GM19239 (cell line): ENCODE results near the gene CMTM8.

ENCODE experiments used
- DNase-seq: peaks from one replicate; pipeline ENCODE4 v3.0.0; 2011; ENCODE audit warnings: low spot score; ENCODE audit not compliant: insufficient read length
- FAIRE-seq: peaks from 2 replicates; lab custom pipeline; 2011; peaks lifted over from hg19 to GRCh38; lab: Jason Lieb, UNC

CMTM8 gene

GRCh38 chr3:32323604-32324003, 85.1 kb downstream of the CMTM8 start:
- FAIRE-seq = no peak

GRCh38 chr3:32325201-32325600, 86.7 kb downstream of the CMTM8 start:
- DNase-seq = no peak
- no peak for FAIRE-seq

More at GRCh38 chr3:32323604-32324003, 85.1 kb downstream of the CMTM8 start:
- no peak for DNase-seq

DNA sequence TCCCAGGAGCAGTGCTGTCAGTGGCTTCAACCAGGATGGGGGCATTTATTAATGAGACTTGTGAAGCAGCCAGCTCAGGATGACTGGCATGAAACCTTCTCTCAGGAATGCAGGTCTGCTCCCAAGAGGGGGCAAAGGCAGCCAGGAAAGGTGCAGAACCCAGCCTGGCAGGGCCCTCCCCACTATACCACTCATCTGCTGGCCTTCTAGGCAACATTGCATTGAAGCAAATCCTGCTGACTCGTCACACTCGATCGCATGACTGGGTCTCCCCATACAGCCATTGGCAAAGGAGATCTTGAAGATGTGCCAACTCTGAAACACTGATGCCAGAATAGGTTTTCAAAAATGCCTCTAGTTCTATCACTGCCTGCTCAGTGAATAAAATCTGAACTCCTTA, 87.4 kb downstream of the CMTM8 start:
- no peak for FAIRE-seq
- DNase-seq = no peak

DNA sequence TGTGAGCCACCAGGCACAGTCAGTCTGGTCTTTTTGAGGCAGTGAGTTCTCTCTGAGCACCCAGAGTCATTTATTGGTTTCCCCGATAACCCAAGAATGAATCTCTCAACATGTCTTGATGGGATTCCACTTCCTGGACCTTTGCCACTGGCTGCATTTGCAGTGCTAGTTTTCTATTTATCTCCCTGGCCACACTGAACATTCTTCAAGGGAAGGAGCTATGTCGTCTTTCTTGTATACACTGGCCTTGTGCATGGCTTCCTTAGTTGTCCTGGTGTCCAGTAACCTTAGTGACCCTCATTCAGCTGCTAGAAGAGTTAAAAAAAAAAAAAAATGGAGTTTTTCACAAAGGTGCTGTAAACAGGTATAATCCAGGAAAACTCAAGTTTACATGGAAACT, 88.3 kb downstream of the CMTM8 start:
- no peak for DNase-seq
- FAIRE-seq = no peak

DNA sequence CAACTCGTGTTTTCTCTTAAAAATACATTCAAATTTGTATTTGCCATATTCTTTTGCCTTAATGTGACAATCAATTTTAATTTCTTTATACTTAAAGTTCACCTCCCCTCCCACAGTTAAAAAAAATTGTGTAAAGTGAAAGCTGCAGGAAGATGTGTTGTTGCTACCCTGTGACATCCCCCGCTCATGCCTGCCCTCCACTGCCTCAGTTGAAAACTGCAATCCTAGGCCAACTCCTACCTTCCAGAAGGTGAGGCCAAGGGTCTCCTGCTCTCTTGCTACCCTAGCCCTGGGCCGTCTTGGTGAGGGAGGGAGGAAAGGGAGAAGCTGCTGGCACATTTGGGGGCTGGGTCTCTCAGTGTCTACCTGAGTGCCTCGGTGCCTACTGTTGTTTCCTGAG, 96.2 kb downstream of the CMTM8 start:
- no peak for DNase-seq
- FAIRE-seq = no peak

GRCh38 chr3:32335365-32336112, 97.1 kb downstream of the CMTM8 start:
- FAIRE-seq = no peak

DNA sequence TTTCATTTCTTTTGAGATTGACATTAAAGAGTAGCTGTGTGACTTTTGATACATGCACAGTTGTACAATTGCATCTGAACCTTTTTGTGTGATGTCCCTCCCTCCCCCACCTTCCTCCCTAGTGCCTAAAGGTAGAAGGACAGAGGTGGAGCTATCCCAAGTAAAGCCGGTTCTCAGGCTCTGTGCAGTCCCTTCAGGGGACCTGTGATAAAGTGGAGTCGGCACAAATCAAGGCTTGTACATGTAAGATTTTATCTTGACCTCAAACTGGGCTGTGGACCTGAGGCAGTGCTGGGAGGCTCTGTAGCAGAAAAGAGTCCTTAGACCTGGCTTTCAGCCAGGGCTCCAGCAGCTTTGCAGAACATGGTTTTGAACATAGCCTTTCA, 97.6 kb downstream of the CMTM8 start:
- FAIRE-seq (no peak), DNase-seq (no peak)

More at GRCh38 chr3:32335365-32336112, 97.1 kb downstream of the CMTM8 start:
- no peak for DNase-seq

GRCh38 chr3:32337505-32337904, 99.0 kb downstream of the CMTM8 start:
- DNase-seq (no peak), FAIRE-seq (no peak)

GRCh38 chr3:32340039-32340438, 101.6 kb downstream of the CMTM8 start:
- no peak for FAIRE-seq
- no peak for DNase-seq

DNA sequence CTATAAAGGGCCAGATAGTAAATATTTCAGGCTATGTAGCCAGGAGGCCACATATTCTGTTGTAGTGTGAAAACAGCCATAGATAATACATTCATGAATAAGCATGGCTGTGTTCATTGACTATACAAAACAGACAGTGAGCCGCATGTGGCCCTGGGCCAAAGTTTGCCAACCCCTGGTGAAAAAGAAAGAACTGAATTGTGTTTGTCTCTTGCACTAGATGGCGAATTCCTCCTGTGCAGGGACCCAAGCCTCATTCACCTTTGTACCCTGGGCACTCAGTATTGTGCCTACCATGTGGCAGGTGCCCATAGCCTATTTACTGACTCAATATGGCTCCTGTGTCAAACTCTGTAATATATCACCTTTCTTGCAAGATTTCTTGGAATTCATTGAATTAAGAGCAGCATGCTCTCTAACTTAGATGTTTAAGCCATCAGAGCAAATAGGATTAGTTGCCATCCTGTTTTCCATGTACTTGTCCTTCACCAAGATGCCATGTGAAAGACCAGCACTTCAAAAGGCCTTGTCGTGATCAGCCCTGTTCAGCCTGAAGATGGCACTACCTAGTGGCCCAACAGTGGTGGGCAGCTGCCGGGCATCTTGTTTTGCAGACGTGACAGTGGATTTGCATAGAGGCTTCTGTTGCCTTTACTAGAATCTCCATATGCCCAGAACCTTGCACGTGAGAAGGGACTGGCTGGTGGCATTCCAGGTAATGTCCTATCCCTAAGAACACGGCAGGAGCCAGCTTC, 102.3 kb downstream of the CMTM8 start:
- FAIRE-seq = no peak

DNA sequence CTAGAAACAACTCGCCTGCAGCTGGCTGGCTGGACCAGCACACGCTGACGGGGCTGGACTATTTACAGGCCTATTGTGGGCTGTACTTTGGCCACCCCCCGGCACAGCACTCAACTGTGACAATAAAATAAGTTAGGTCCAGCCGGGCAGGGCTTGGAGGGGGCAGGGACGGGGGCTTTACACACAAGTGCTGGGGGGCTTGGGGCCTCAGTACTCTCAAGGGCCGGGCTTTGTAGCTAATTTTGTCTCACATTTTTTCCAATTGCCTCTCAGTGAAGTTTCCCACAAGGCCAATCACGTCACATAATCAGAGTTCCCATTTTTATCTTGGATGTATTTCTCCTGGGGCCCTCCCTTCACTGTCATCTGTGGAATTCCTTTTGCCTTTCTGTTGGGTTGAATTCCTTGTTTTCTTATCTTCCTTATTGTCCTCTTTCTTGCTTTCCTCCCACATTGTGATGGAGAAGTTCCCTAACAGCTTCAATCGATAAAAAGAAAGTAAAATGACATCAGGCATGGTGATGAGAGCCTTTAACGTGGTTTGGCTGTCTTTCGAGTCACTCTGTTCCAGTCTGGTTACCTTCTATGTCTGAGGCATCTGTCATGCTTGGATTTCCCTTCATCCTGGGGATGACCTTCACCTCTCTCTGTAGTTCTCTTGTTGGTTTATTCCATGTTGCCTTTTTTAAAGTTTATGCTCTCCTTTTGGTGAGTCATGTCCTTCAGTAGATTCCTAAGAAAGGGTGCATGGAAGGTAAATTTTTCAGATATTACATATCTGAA, 109.1 kb downstream of the CMTM8 start:
- no peak for DNase-seq
- no peak for FAIRE-seq

More for the DNA sequence above, 102.3 kb downstream of the CMTM8 start:
- no peak for DNase-seq

- no peak for FAIRE-seq
- DNase-seq = no peak
Measured at GRCh38 chr3:32349184-32349583, 110.7 kb downstream of the CMTM8 start.

- FAIRE-seq (no peak), DNase-seq (no peak)
Measured at GRCh38 chr3:32352563-32352962, 114.1 kb downstream of the CMTM8 start.

DNA sequence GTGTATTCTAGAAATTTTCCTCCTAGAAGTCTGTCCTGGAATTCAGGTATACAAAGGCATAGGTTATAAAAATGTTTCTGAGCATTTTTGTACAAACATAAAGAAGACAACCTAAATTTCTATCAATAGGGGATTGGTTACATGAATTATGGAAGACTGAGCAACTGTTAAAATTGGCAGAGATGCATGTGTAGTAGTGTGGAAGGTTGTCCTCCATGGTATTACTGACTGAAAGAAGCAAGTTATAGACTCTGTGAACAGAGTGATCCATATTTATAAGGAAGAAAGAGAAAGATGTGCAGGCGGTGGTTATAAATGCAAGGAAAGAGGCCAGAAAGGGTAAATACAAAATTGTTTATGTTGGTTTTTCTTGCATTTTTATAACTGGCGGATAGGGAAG, 114.9 kb downstream of the CMTM8 start:
- no peak for FAIRE-seq
- no peak for DNase-seq

- no peak for DNase-seq
Measured at GRCh38 chr3:32354362-32354778, 115.9 kb downstream of the CMTM8 start.

DNA sequence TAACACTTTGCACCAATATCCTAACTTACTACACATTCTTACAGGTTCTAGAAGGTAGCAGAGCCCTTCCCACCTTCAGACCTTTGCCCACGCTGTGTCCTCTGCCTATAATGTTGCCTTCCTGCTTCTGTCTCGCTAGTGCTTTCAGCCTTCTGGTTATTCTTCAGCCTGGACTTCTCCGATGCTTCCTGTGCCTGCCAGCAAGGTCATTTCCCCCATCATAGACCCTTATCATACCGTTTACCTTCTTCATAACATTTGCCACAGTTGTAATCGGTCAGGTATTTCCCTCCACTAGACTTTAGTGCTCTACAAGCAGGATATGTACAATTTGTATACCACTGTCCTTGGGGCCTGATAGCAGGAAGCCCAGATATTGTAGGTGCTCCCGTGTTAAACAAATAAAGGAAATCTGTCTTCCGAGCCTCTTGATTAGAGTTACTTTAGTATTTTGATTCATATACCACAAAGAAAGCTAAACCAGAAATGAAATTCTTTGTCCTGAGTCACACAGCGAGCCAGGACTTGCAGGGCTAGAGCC, 117.3 kb downstream of the CMTM8 start:
- DNase-seq (no peak), FAIRE-seq (no peak)

More at GRCh38 chr3:32354362-32354778, 115.9 kb downstream of the CMTM8 start:
- no peak for FAIRE-seq

- DNase-seq = no peak
- FAIRE-seq = no peak
Measured at GRCh38 chr3:32359766-32360492, 121.4 kb downstream of the CMTM8 start.

DNA sequence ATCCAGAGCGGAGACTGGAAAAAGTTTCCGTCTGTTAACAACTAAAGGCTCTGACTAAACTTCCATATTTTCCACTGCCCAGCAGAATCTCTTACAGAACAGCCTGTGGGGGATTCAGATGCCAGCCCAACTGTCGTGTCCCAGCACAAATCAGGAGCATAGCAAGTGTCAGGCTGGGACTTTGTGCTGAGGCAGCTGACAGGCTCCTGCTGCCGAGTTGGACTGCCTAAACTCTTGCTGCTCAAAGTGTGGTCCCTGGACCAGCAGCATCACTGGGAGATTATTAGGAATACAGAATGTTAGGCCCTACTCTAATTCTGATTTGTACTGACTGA, 122.0 kb downstream of the CMTM8 start:
- FAIRE-seq (no peak), DNase-seq (no peak)

- DNase-seq = no peak
- peak; percentile 65 for FAIRE-seq
Measured at GRCh38 chr3:32366638-32367397, 128.3 kb downstream of the CMTM8 start.
